ENCODE data around the gene ORMDL3.
"Not testable (repeated sequence)": the region's sequence is repeated elsewhere in the genome, so short reads cannot be mapped to it uniquely, and the experiment has no call there.

Gene ORMDL3

GRCh38 chr17:39948489-39948828 is 21.1 kb upstream of the ORMDL3 start:
- DNase-seq = not testable (repeated sequence)

GRCh38 chr17:39946551-39947330 is 19.3 kb upstream of the ORMDL3 start:
- no peak for DNase-seq

- DNase-seq = no peak
Observed at GRCh38 chr17:39944393-39944711, 17.0 kb upstream of the ORMDL3 start.

- DNase-seq = no peak
Observed at GRCh38 chr17:39943702-39944392, 16.4 kb upstream of the ORMDL3 start.

- DNase-seq = peak; percentile 51 to 57
Observed at GRCh38 chr17:39939588-39940419, 12.4 kb upstream of the ORMDL3 start.

GRCh38 chr17:39939106-39939505 is 11.7 kb upstream of the ORMDL3 start:
- DNase-seq = no peak

GRCh38 chr17:39938140-39938869 is 10.9 kb upstream of the ORMDL3 start:
- no peak for DNase-seq

- no peak for DNase-seq
Observed at GRCh38 chr17:39937447-39937846, 10.0 kb upstream of the ORMDL3 start.

GRCh38 chr17:39935909-39936308 is 8.5 kb upstream of the ORMDL3 start:
- no peak for DNase-seq

- DNase-seq = no peak
Observed at GRCh38 chr17:39934324-39934723, 6.9 kb upstream of the ORMDL3 start.

GRCh38 chr17:39933912-39934311 is 6.5 kb upstream of the ORMDL3 start:
- DNase-seq = no peak

- no peak for DNase-seq
Observed at GRCh38 chr17:39929646-39930407, 2.4 kb upstream of the ORMDL3 start.

- DNase-seq = no peak
Observed at GRCh38 chr17:39928858-39929645, 1.7 kb upstream of the ORMDL3 start.

- DNase-seq = no peak
Observed at GRCh38 chr17:39927929-39928857, 792 bp upstream of the ORMDL3 start.

GRCh38 chr17:39926588-39927100 is 757 bp downstream of the ORMDL3 start:
- peak; percentile 59 to 69 for DNase-seq

- no peak for DNase-seq
Observed at GRCh38 chr17:39926135-39926587, 1.2 kb downstream of the ORMDL3 start.

- DNase-seq = no peak
Observed at GRCh38 chr17:39925282-39926134, 1.9 kb downstream of the ORMDL3 start.

- DNase-seq = no peak
Observed at GRCh38 chr17:39924691-39925055, 2.7 kb downstream of the ORMDL3 start.
